ENCODE data around the gene GPR156.
"Not testable (repeated sequence)": the region's sequence is repeated elsewhere in the genome, so short reads cannot be mapped to it uniquely, and the experiment has no call there.

Gene GPR156

DNA sequence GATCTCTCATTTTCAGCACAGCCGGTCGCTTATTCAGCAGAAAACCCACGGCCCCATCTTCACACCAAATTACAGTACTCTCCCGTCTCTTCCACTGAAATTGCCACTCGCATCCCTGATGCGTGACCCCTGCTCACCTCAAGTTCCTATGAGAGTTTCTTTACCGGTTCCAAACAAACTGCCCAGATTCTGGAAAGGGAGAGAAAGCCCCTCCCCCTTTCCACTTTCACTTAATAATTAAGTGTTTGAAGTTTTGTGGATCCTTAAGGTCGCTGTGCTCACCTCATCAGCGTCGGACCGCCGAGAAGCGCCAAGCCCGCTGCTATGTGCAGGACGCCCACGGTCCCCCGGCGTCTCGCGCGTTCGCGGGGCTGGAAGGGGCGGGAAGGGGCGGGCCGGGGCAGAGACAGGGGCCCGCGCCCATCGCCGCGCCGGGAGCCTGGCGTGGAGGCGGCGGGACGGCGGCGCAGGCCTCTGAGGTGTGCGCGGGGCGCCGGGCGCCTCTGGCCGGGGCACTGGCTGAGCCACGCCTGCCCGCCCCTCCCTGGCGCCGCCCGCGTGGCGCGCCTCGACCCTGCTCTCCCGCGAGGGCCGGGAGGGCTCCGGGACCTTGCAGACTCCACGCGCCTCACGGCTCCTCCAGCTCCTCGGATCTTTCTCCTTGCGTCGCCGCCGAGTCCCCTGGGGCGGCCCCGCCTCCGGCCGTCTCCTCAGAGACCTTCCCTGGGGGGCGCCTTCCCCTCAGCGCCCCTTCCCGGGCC is at the start of gene GPR156:
Gene GPR156 (minus strand): TSS at position 476 of the 761 bp plus-strand sequence. CDS start 41,124 bp downstream, outside the sequence.
- DNase-seq (ENCODE audit: low spot score): no peak

DNA sequence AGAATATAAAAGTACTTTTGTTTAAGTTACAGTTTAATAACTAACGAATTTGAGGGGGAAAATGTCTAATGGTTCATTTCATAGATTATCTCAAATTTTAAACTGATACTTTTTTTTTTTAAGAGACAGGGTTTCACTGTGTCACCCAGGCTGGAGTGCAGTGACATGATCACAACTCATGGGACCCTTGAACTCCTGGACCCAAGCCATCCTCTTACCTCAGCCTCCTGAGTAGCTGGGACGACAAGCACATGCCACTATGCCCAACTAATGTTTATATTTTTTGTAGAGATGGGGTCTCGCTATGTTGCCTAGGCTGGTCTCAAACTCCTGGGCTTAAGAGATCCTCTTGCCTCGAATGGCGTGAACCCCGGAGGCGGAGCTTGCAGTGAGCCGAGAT is 47.6 kb upstream of the GPR156 start:
- no peak for DNase-seq (ENCODE audit: low spot score)

DNA sequence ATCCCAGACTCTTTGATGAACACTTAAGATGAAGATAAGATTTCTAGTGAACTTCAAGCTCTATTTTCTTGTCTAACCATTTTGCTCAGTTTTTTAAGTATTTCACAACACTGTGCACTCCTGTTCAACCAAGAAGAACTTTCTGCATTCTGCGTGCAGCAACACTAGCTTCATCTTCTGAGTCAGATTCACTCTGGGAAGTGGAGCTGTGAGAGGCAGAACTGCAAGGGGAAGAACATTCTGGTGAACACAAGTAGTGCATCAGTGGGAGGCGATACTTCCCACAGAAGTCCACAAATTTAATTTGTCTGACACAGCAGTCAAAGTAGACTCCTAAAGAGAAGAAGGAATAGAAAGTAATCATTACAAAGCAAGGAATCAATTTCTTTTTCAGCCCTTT is 46.1 kb upstream of the GPR156 start:
- DNase-seq (ENCODE audit: low spot score): no peak

DNA sequence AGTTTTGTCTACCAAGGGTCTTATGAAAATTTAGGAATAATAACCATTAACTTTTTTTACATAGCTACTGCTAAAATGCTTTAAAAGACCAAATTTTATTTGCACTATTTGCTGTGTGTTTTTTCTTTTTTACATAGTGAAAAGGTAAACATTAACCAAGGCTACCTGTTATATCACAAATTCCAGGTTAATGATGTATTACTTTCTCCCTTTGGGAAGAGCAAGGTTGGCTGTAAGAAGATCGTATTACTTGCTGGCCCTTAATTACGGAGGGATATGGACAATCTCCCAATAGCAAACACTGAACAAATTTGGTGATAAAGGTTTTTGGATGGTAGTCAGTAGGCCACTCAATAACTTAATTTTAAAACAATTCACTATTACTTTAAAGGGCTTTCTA is 41.8 kb upstream of the GPR156 start:
- no peak for DNase-seq (ENCODE audit: low spot score)

DNA sequence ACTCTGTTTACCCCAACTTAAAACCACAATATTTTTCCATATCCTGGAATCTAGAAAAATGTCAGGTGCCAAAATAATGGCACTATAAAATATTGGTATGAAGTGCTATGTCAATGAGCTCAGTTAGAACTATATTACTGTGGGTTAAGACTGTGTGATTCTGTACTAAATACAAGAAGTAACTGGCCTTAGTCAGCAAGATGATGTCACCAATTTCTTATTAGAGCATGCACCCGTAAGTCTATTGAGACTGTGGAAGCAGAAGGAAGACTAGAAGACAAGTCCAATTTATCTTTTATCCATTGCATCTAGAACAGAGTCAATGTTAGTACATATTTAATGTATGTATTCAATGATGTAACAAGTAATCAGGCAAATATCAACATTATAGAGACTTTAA is 39.2 kb upstream of the GPR156 start:
- DNase-seq (ENCODE audit: low spot score): no peak

DNA sequence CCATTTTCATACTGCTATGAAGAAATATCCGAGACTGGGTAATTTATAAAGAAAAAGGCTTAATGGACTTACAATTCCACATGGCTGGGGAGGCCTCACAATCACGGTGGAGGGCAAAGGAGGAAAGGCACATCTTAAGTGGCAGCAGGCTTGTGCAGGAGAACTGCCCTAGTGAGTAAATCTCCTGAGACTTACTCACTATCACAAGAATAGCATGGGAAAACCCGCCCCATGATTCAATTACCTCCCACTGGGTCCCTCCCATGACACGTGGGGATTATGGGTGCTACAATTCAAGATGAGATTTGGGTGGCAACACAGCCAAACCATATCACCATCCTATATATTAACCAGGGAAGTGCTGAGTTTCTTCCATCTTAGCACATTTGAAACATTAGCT is 38.7 kb upstream of the GPR156 start:
- DNase-seq (ENCODE audit: low spot score): not testable (repeated sequence)

DNA sequence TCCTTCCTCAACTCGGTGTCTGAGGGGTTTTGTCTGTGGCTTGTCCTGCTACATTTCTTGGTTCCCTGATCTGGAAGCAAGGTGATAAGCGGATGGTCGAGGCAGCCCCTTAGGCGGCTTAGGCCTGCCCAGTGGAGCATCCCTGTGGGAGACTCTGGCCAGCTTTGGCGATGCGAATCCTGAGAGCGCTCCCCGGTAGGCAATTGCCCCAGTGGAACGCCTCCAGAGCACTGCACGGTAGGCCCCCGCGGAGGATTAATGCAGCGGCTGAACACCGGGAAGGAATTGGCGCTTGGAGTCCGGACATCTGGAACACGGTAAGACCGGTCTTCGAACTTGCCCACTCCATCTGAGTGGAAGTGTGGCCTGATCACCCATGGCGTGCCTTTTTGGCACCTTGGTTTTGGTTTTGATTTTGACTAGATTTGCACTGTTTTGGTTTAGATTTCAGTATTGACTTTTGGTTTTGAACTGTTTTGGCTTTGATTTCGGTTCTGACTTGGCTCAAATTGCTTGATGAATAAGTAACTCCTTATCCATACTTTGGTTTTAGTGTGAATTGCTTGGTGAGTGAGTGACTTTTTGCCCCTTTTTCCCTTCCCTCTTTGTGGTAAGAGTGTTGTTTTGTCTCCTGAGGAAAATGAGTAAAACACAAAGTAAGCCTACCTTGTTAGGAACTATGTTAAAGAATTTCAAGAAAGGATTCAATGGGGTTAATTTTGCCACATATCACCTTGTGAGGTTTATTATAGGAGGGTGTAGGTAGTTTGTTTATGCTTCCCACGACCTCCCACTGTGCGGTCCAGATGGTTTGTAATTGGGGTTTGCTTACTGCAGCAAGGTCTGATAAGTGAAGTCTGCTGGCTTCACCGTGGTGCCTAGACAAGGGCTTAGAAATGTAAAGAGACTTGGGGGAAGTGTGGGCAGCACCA is 27.1 kb upstream of the GPR156 start:
- no peak for DNase-seq (ENCODE audit: low spot score)

DNA sequence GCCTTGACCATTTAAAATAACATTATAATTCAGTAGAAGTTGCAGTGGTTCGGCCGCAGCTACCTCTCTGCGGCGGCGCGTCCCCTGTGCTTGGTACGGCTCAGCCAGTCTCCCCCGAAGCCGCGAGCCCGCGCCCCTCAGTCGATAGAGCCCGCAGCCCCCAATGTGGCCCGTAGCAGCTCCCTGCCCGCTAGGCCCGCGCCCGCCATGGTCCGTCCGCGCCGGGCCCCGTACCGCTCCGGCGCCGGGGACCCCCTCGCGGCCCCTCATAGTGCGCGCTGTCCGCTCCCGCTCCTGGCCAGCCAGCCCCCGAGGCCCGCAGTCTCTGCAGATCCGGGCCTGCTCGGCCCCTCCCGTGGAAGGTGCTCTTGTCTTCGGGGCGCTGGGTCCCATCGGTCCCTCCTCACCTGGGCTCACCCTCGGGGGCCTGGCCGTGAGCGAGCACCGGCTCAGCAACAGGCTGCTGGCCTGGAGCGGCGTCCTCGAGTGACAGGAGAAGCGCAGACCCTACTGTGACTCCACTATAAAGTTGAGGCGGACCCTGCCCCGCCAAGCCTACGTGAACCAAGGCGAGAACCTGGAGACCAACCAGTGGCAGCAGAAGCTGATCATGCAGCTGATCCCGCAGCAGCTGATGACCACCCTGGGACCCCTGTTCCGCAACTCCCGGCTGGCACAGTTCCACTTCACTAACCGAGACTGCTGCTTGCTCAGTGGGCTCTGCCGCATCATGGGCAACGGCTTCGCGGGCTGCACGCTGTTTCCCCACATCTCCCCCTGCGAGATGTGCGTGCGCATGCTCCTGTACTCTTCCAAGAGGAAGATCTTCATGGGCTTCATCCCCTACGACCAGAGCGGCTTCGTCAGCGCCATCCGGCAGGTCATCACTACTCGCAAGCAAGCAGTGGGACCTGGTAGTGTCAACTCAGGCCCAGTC is 21.8 kb upstream of the GPR156 start:
- DNase-seq (ENCODE audit: low spot score): no peak

DNA sequence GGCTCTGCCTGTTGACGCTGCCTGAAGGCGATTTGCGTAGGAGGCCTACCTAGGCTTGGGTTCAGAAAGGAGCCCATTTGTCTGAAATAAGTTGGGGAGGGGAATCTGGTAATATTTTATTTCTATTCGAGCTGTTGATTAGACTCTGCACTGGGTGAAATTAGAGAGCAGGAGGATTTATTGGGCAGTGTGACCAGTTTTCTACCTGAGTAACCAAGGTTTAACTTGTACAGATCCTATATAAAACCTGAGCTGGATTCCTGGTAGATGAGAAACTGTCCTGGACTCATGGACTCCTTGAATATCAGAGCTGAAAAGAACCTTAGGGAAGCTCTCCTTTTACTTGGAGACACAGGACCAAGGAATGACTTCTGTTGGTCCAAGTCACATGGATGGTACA is 19.6 kb upstream of the GPR156 start:
- no peak for DNase-seq (ENCODE audit: low spot score)

DNA sequence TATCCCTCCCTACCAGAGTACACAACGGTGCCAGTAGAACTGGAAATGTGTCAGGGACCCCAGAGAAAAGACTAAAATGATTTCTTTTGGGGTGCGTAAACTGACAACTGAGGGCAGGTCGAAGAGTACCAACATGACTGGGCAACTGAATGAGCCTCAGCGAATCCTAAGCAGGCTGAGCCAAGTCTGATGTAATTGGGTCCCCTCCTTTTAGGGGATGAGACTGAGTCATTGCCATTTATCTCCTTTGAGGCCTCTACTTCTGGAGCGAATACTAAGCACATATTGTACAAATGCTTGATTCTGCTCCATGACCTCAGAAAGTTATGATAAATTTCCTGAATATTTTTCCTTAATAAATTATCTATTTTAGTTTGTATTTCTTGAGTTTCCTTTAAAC is 17.3 kb upstream of the GPR156 start:
- no peak for DNase-seq (ENCODE audit: low spot score)

DNA sequence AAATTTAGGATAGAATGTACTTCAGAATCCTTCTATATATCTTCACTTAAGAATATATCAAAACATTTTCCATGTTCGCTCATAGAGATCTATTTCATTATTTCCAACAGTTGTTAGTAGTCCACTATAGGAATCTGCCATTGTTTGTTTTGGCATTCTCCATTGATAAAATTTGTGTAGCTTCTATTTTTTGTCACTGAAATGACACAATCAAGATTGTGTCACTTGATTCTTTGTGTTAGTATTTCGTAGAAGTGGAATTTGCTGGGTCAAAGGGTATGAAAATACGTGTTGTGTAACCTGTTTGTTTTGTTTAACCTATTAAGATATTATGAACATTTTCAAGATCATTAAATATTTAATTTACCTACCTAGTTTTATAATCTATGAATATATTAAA is 15.9 kb upstream of the GPR156 start:
- no peak for DNase-seq (ENCODE audit: low spot score)

DNA sequence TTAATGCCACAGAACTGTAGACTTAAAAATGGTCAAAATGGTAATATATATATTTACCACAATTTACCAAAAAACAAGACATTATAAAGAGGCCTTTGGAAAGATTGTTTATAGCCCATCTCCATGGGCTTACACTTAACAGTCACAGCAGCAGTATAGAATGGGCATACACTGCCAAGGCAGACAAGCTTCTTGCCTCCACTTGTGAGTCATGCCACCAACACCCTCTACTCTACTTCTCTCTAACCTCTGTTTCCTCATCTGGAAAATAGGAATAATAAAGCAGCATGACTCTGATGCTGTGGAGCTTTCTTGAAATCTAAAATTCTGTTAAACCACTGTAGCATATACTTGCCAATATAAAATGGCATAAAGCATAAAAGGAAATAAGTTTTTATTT is 14.4 kb upstream of the GPR156 start:
- no peak for DNase-seq (ENCODE audit: low spot score)

DNA sequence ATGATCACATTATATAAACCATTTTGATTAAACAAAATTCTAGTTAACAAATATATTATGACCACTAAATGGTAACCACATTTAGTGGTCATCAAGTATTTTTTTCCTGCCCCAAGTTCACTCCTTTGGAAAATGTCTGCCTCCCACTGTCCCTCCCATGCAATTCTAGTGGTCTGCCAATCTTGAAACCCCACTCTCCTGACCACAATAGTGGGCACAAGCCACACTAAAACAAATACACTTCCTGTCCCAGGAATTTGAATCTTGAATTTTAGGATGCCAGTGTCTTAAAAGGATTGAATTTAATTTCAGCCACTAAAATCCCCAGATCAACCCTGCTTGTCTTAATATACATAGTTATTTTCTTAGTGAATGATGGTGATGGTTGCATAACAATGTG is 14.0 kb upstream of the GPR156 start:
- no peak for DNase-seq (ENCODE audit: low spot score)

DNA sequence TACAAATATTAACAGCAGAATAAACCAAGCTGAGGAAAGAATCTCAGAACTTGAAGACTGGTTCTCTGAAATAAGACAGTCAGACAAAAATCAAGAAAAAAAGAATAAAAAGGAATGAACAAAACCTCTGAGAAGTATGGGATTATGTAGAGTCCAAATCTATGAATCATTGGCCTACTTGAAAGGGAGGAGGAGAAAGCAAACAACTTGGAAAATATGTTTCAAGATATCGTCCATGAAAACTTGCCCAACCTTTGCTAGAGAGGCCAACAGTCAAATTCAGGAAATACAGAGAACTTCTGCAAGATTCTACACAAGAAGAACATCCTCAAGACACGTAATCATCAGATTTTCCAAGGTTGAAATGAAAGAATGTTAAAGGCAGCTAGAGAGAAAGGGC is 6.5 kb upstream of the GPR156 start:
- DNase-seq (ENCODE audit: low spot score): not testable (repeated sequence)

DNA sequence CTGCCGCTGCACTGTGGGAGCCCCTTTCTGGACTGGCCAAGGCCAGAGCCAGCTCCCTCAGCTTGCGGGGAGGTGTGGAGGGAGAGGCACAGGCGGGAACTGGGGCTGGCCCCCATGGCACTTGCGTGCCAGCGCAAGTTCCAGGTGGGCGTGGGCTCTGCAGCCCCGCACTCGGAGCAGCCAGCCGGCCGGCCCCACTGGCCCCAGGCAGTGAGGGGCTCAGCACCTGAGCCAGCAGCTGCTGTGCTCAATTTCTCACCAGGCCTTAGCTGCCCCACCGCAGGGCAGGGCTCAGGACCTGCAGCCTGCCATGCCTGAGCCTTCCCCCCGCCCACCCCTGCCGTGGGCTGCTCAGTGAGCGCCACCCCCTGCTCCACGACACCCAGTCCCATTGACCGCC is 4.6 kb upstream of the GPR156 start:
- no peak for DNase-seq (ENCODE audit: low spot score)

DNA sequence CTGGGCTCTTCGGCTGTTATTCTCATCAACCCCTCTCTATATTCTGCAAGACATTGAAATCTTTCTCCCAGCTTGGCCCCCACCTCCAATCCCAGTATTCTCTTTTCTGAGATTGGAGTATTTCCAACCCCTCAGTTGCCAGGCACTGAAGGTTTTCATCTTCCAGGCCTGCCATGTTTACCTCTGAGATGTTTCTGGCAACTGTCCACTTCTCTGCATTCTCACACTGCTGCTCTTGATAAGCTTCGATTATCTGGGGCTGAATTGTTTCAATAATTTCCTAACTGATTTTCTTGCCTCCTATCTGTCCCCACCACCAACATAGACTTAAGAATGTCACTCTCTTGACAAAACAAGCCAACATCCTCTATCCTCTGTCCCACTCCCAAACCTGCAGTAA is 1.4 kb upstream of the GPR156 start:
- no peak for DNase-seq (ENCODE audit: low spot score)

DNA sequence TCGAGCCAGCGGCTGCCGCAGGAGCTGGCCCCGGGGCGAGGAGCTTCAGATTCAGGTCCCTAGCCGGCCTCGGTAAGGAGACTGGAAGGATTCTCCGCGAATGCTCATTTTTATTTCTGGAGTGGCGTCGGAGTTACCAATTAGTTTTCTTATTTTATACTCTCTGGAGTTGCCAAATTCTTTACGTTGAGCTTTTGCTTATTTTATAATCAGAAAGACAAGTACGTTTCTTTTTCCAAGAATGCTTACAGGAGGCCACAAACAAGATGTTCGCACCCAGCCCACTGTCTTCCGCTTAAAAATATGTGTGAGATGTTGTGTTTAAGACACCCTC is 453 bp upstream of the GPR156 start:
- DNase-seq (ENCODE audit: low spot score): no peak

DNA sequence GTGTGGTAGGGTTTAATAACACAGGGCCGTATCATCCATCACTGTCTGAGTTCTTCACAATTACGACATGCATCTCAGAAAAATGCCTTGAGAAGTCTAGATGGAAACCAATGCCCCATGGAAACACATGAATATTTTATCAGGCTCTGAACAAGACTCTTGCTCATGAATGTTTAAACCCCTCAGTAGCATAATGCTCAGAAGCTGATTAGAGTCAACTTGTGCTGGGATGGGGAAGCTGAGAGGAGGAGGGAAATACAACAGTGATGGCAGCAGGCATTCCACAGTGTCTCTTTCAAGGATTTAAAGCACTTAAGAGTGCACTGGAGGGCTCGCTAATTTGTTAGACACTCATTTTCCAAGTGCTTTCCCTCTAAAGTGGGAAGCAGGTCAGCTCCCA is 3.8 kb downstream of the GPR156 start:
- no peak for DNase-seq (ENCODE audit: low spot score)

DNA sequence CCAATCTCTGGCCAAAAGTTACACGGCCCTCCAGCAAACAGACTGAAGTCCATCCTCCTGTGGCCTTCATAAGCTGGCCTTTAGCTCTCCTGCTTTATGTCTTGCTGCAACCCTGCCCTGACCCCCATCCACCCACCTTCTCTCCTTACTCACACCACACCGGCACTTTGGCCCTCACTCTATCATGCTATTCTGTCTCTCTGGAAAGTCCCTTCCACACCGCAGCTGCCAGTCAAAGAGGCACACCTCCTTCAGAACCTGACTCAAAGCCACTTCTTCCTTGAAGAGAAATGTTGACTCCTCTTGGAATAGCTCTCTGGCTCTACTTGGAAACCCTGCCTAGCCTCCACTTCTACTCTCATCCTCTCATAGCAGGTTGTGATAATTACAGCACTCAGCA is 4.5 kb downstream of the GPR156 start:
- no peak for DNase-seq (ENCODE audit: low spot score)

DNA sequence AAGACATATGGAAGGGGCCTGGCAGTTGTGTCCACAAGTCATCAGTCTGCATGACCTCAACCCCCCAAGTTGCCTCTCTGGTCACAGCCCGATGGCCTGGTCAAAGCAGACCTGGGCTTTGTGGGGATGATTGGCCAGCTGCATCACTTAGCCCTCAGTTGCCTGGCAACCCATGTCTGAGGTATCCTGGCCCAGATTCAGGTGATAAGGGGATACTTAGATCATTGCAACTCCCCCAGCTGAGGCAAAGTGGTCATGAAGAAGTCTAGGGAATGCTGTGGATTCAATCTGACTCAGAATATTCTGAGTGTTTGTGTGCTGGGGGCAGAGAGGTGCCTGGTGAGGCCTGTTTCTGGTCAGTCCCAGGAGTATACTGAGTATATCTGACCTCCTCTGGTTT is 5.0 kb downstream of the GPR156 start:
- DNase-seq (ENCODE audit: low spot score): no peak

DNA sequence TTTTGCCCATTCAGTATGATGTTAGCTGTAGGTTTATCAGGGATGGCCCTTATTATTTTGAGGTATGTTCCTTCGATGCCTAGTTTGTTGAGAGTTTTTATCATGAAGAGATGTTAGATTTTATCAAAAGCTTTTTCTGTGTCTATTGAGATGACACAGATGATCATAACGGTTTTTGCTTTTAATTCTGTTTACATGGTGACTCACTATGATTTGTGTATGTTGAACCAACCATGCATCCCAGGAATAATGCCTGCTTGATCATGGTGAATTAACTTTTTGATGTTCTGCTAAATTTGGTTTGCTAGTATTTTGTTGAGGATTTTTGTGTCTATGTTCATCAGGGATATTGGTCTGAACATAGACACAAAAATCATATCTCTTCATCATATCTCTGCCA is 8.3 kb downstream of the GPR156 start:
- DNase-seq (ENCODE audit: low spot score): no peak

DNA sequence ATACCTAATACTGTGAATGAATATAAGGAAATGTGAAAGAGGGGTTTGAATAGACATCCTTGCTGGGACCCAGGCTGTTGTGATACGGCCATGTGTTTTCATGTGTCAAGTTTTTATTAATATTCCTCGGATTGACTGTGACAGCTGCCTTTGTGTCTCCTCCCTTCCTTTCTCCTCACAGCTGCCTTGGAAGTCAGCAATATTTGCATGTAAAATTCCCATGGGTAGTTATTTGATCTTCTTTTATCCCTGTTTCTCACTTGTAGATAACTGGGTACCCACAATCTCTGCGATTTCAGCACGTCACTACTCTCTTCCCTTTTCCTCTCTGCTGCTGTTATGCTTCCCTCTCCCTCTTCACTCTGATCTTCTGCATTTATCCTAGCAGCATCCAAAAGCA is 9.4 kb downstream of the GPR156 start:
- DNase-seq (ENCODE audit: low spot score): no peak
